GM04503 (cell line): ENCODE results near the gene RBM18.

Experiments
- DNase-seq: peaks from one replicate; pipeline ENCODE4 v3.0.0-alpha.2; 2012; ENCODE audit warnings: low read depth

The RBM18 gene

DNA sequence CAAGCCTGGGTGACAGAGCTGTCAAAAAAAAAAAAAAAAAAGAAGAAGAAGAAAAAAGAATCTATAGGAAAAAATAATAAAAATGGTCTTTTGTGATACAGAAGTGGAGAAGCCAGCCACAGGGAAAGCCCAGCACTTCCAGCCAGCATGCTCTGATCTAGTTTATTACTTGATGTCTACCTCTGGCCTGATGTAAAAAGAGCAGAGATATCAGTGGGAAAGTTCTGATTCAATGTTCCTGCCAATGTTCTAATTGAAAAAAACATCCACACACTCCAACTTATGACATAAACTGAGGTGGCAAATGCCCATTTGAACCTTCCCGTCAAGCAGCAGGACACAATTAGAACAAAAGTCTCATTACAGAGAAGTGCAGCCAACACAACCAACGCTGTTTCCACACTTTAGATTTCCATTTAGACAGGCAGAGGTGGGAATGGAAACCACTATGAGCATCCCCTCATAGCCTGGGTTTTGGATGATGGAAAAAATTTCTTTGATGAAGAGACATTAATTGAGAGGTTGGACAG is 5.7 kb downstream of the RBM18 start:
- no peak for DNase-seq

GRCh38 chr9:122256206-122256605 is 8.4 kb downstream of the RBM18 start:
- DNase-seq: no peak

DNA sequence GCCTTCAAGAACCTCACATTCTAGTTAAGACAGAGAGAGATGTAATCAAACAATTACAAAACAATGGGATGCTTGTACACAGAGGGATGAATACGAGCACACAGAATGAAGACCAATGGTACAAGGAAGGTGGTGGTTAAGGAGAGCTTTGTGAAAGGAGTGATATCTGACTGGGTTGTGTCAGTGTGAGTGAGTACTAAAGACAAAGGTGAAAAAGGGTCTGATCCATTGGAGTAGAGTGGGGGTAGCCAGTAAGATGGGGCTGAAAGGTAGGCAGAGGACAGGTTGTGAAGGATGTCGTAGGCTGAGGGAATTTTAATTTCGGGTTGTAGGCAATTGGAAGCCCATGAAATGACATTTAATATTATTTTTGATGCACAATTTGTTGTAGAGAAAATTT is 9.9 kb downstream of the RBM18 start:
- no peak for DNase-seq

- DNase-seq: no peak
Measured at GRCh38 chr9:122252796-122253195, 11.8 kb downstream of the RBM18 start.

GRCh38 chr9:122251351-122251750 is 13.3 kb downstream of the RBM18 start:
- DNase-seq: no peak

- no peak for DNase-seq
Measured at GRCh38 chr9:122248448-122248865, 16.2 kb downstream of the RBM18 start.

- no peak for DNase-seq
Measured at GRCh38 chr9:122246666-122247065, 18.0 kb downstream of the RBM18 start.

GRCh38 chr9:122244349-122244748 is 20.3 kb downstream of the RBM18 start:
- DNase-seq: no peak

- DNase-seq: no peak
Measured at GRCh38 chr9:122239722-122240121, 24.9 kb downstream of the RBM18 start.

- no peak for DNase-seq
Measured at GRCh38 chr9:122236681-122237080, 28.0 kb downstream of the RBM18 start.

DNA sequence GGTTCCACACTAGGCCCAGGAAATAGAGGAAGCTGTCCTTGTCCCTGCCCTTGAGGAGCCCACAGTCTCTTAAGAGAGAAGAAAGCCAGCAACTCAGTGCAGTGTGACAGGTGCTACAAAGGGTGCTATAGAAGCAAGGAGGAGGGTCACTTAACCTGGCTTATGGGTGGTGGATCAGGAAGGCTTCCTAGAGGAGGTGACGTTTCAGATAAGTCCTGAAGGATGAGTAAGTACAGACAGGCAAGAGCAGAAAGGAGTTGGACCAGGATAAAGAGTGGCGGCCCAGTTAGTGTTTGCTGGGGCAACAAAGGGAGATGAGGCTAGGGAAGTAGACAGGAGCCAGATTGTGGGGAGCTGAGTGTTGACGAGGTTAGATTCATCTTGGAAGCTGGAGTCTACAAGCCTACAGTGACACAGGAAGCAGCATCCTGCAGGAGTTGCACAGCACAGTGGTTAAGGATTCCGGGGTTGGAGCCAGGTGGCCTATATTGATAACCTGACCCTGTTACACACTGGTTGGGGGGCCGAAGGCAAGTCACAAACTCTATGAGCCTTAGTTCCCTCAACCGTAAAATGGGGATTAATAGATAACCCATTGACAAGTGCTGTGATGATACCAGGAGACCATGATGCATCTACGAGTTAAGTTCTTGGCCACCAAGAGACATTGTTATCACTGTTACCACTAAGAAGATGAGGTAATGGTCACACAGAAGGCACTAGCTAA is 30.5 kb downstream of the RBM18 start:
- DNase-seq: no peak

GRCh38 chr9:122232796-122233306 is 31.8 kb downstream of the RBM18 start:
- no peak for DNase-seq

DNA sequence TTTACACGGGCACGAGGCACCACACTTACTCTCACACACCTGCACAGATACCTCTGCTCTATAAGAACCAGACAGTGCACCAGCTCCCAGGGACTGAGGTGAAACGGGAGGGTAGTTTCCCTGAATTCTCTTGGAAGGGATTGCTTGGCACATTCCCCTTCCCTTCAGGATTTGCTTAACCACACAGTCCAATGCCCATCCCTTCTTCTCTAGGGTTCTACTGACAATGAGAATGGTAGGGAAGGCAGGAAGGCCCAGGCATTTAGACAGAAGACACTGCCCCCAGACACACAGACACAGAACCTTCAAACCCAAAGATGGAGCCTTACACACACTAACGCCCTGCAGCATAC is 35.2 kb downstream of the RBM18 start:
- DNase-seq: no peak

DNA sequence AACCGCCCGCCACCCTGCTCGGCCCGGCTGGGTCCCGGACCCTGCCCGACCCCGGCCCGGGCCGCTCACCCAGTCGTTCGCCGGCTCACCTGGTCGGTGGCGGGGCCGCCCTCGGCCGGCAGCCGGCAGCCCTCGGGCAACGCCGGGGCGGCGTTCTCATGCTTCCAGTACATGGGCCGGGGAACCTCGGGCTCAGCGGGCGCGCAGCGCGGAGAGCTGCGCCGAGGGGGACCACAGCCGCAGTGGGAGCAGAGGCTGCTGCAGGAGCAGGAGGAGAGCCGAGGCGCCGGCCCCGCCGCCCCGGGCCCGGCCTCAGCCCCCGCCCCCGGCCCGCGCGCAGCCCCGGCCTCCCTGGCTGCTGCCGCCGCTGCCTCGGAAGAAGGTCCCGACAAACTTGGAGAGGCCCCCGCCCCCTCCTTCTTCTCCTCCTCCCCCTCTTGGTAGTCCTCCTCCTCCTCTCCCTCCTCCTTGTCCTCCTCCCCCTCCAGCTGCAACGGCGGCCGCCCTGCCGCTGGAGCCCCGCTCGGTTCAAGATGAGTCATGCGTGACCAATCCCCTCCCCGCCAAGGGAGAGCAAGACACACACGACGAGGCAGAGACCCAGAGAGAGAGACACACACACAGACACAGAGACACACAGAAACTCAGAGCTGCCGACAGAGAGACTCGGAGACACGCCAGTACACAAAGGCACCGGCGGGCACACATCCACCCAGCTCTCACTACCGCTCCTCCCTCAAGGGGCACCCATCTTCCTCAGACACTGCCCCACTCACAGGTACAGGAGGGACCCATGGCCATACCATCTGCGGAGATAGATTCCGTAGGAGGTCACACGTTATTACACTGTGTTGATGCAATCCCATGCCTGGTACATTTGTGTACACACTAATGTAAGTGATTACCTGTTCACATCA is 35.8 kb downstream of the RBM18 start, which contains the start of gene LHX6:
Gene LHX6 (minus strand): TSS at position 390 of the 917 bp plus-strand sequence. CDS start 217 bp downstream, at position 173.
- no peak for DNase-seq

DNA sequence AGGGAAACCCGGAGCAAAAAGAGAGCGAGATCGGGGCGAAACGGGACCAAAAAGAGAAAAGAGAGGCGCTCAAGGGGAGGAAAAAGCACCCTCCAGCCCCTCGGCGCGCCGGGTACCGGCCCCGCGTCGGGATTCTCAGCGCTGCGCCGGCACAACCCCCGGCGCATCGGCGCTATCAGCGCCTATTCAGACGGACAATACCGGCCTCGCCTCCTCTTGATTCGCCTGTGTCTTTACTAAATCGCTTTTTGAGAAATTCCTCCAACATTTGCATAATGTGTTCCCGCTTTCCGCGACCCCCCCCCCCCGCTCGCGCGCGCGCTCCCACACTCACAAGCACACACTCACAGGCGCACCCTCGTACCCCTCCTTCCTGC is 36.5 kb downstream of the RBM18 start:
- DNase-seq: no peak

- DNase-seq: no peak
Measured at GRCh38 chr9:122227575-122227900, 37.1 kb downstream of the RBM18 start.

DNA sequence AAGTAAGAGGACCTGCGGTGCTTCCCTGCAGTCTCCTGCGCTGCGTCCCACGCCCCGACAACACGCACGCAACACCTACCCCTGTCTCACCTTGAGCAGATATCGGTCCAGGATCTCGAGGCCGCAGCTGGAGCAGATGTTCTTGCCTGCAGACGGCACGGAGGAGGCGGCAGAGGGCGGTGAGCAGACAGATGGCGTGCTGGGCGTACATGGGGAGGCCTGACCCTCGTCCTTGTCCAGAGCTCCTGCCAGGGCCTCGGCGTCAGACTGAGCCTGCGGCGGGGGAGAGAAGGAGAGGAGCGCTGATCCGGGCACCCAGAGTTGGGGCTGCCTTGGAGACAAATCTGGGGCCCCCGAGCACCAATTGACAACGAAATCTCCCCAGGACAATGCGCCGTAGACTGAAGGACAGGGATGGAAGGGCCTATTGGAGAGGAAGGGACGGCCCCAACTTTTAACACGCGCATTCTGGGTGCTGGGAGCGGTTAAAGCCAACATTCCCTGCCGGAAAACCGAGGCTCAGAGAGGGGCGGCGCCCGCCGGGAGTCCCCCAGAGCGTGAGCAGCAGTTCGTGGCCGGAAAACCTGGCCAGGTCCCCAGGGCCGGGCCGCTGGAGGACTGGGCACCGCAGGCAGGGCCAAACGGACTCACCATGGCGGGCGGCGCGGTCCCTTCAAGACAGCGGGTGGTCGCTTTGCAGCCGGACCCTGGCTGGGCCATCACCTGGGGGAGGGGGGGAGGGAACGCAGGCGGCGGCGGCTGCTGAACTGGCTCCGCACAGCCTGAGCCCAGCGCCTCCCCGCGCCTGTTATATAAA is 37.7 kb downstream of the RBM18 start:
- no peak for DNase-seq

- no peak for DNase-seq
Measured at GRCh38 chr9:122226142-122226757, 38.4 kb downstream of the RBM18 start.

DNA sequence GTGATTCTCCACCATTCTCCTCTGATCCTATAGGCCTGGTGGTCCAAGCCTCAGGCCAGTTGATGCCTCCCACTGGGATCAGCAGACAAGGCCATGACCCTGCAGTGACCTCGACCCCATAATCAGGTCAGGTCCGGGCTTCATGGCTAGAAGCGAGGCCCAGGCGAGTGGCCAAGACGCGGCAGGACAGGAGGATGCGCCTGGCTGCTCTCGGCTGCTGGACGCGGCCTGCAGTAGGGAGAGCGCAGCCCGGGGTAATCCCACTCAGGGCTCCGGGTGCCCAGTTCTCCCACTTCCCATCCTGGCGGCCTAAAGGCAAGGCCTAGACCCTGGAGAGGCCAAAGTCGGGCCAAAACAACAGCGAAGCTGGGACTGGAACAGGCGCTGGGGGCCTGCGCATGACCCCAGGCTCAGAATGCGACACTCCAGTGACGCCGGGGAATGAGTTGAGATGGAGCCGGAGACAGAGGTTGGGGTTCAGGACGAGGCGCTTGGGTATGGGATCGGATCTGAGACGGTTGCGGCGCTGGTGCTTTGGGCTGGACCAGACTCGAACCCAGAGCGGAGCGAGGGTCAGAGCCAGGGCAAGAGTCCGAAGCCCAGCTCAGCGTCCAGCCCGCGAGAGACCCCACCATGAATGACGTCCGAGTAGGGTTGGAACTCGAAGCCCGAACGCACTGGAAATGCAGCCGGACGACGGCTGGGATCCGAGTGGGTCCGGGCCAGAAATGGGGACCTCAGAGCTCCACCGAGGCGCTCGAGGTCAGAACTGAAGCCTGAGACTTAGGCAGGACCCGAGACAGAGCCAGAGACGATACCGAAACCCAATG is 39.1 kb downstream of the RBM18 start:
- no peak for DNase-seq

- DNase-seq: no peak
Measured at GRCh38 chr9:122223435-122223834, 41.2 kb downstream of the RBM18 start.

DNA sequence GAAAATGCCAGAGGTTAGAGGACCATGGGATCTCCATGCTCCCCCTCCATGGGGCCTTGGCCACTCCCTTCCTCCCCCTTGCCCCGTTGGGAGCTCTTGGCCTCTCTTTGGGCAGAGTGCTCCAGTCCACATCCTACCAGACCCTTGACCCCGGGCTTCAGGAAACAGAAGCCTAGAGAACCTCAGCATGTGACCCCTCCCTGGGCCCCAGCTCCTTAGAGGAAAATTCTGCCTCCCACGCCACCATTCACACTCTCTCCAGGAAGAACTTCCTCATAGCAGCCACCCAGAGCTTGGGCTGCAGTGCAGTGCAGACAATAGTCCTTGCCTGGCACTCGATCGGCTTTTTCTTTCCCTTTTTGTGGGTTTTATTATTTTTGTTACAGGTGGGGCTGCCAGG is 41.8 kb downstream of the RBM18 start:
- DNase-seq: no peak
